GM12801 (cell line): ENCODE measurements around the gene NOP53.

Experiments
- TF ChIP-seq, protein P1 (sequence below): IDR thresholded peaks from one replicate; pipeline ENCODE4 v1.5.1; 2011; ENCODE audit warnings: control low read depth; ENCODE audit not compliant: insufficient read length; ENCODE audit errors: extremely low read depth

Gene NOP53

DNA sequence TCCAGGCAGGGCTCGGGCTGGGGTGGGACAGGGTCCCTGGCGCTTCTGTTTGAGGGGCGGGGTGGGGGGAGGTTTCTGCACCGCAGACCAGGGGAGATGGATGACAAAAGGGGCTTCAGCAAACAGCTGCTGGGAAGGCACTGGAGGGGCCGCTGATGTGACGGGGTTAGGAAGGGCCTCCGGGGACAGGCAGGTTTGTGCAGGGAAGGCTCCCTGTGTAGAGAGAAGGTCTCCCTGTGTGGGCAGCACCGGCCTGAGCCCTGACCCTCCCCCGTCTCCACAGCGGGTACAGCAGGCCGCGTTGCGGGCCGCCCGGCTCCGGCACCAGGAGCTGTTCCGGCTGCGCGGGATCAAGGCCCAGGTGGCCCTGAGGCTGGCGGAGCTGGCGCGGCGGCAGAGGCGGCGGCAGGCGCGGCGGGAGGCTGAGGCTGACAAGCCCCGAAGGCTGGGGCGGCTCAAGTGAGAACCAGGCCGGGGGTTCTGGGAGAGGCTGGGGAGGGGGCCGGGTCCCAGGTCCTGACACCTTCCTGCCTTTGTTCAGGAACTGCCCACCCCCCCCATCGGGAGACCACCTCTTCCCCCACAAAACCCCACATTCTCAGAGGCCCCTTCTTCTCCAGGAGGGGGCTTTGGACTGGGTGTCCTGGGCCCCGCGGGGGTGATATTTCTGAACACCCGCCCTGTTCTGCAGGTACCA is 9.9 kb downstream of the NOP53 start:
- TF ChIP-seq, protein P1, sequence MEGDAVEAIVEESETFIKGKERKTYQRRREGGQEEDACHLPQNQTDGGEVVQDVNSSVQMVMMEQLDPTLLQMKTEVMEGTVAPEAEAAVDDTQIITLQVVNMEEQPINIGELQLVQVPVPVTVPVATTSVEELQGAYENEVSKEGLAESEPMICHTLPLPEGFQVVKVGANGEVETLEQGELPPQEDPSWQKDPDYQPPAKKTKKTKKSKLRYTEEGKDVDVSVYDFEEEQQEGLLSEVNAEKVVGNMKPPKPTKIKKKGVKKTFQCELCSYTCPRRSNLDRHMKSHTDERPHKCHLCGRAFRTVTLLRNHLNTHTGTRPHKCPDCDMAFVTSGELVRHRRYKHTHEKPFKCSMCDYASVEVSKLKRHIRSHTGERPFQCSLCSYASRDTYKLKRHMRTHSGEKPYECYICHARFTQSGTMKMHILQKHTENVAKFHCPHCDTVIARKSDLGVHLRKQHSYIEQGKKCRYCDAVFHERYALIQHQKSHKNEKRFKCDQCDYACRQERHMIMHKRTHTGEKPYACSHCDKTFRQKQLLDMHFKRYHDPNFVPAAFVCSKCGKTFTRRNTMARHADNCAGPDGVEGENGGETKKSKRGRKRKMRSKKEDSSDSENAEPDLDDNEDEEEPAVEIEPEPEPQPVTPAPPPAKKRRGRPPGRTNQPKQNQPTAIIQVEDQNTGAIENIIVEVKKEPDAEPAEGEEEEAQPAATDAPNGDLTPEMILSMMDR = no peak

- TF ChIP-seq, protein P1 = no peak
These were observed 10.6 kb downstream of the NOP53 start for GRCh38 chr19:47755762-47756626.

GRCh38 chr19:47756627-47756929 is 11.2 kb downstream of the NOP53 start:
- TF ChIP-seq, protein P1 = no peak

GRCh38 chr19:47756953-47757608 is 11.7 kb downstream of the NOP53 start:
- TF ChIP-seq, protein P1 = no peak

GRCh38 chr19:47757617-47758442 is 12.5 kb downstream of the NOP53 start:
- TF ChIP-seq, protein P1 = no peak

DNA sequence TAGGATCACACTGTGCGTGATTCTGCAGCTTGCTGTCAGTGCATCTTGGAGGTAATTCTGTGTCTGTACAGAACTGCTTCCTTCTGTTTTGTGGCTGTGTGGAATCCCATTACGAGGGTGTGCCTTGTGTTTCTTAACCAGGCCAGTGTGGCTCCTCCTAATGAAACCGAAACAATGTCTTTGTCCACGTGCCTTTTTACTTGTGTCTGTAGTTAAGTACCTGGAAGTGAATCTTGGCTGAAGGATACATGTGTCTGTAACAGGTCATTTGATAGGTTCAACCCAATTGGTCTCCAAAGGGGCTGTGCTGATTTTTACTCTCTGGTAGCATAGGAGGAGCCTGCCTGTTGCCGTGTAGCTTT is 13.1 kb downstream of the NOP53 start:
- TF ChIP-seq, protein P1 = no peak

DNA sequence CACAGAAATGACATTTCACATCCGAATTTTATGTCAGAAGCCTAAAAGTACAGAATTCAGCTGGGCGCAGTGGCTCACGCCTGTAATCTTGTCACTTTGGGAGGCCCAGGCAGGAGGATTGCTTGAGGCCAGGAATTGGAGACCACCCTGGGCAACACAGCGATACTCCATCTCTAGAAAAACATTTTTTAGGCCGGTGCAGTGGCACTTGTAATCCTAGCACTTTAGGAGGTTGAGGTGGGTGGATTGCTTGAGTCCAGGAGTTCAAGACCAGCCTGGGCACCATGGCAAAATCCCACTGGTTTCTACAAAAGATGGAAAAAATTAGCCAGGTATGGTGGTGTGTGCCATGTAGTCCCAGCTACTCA is 15.3 kb downstream of the NOP53 start:
- TF ChIP-seq, protein P1 = no peak
